ENCODE data around the gene PCNT.

The PCNT gene

GRCh38 chr21:46409641-46410406, 85.9 kb downstream of the PCNT start:
- ATAC-seq: no peak

- no peak for ATAC-seq
Observed at GRCh38 chr21:46410516-46410915, 86.6 kb downstream of the PCNT start.

DNA sequence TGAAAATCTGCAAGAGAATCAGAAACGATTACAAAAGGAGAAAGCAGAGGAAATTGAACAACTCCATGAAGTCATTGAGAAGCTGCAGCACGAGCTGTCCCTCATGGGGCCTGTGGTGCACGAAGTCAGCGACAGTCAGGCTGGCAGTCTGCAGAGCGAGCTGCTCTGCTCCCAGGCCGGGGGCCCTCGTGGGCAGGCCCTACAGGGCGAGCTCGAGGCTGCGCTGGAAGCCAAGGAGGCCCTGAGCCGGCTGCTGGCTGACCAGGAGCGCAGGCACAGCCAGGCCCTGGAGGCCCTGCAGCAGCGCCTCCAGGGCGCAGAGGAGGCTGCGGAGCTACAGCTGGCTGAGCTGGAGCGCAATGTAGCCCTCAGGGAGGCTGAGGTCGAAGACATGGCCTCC, 87.3 kb downstream of the PCNT start:
- no peak for ATAC-seq

DNA sequence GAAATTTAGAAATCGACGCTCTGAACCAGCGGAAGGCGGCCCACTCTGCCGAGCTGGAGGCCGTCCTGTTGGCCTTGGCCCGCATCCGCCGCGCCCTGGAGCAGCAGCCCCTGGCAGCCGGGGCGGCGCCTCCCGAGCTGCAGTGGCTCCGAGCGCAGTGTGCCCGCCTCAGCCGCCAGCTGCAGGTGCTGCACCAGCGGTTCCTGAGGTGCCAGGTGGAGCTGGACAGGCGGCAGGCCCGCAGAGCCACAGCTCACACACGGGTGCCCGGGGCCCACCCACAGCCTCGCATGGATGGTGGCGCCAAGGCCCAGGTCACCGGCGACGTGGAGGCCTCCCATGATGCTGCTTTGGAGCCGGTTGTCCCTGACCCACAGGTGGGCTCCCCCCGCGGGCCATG, 87.7 kb downstream of the PCNT start:
- ATAC-seq: no peak

GRCh38 chr21:46412521-46413364, 88.8 kb downstream of the PCNT start:
- ATAC-seq: no peak

- no peak for ATAC-seq
Observed at GRCh38 chr21:46413365-46413696, 89.4 kb downstream of the PCNT start.

DNA sequence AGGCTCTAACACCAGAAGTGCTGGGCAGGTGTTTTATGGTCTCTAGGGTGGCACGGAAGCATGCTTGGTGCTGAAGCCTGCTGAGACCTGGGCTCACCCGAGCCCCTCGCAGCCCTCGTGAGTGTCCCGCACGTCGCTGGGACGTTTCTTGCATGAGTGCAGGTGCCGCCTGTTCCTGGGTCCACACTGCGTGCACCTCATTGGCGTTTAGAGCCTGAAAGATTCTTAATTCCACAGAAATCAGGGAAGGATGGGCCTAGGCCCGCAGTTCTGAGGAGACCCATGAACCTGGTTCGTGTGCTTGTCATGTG, 91.0 kb downstream of the PCNT start:
- ATAC-seq: no peak

GRCh38 chr21:46416551-46416950, 92.6 kb downstream of the PCNT start:
- ATAC-seq: no peak

GRCh38 chr21:46418265-46418946, 94.5 kb downstream of the PCNT start:
- ATAC-seq: no peak

GRCh38 chr21:46420241-46421190, 96.6 kb downstream of the PCNT start:
- no peak for ATAC-seq

- ATAC-seq: no peak
Observed at GRCh38 chr21:46421191-46421750, 97.3 kb downstream of the PCNT start.

GRCh38 chr21:46421756-46422555, 98.0 kb downstream of the PCNT start:
- ATAC-seq: no peak

- ATAC-seq: no peak
Observed at GRCh38 chr21:46422636-46423241, 98.8 kb downstream of the PCNT start.

DNA sequence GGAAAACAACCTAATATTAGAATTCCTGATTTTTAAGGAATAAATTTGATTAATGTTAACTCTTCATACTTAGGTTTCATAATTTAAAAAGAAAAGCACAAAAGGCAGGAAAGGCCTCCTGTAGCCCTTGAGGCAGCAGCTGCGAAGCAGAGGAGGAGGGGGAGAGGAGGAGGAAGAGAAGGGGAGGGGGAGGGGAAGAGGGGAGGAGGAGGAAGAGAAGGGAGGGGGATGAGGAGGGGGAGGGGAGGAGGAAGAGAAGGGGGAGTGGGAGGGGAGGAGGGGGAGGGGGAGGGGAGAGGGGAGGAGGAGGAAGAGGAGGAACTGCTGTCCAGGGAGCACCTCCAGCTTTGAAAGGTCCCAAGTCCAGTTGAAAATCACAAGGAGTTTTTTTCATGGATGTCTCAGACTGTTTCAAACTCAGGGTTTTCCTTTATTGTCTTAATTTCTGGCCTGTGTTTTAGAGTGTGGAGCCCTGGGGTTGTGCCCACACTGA, 99.6 kb downstream of the PCNT start:
- no peak for ATAC-seq

- ATAC-seq: peak; percentile 5 to 27
Observed at GRCh38 chr21:46424039-46424591, 100.2 kb downstream of the PCNT start.

DNA sequence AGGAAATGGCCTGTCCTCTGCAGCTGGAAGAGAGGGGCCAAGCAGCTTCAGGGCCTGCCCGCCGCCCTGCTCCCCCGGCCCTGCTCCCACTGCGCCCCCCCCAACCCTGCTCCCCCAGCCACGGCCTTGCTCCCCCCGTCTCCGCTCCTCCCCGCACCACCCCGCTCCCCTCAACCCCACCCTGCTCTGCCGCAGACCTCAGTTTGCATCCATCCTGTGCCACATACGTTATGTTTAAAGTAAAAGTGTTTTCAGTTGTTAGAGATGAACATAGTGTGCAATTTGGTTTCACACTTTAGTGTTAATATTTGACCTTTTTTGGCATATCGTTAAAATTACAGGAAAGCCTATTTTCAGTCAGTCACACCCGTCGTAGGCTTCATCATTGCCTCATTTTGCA, 100.7 kb downstream of the PCNT start:
- ATAC-seq: peak in 1 of 2 donors; percentile 11

DNA sequence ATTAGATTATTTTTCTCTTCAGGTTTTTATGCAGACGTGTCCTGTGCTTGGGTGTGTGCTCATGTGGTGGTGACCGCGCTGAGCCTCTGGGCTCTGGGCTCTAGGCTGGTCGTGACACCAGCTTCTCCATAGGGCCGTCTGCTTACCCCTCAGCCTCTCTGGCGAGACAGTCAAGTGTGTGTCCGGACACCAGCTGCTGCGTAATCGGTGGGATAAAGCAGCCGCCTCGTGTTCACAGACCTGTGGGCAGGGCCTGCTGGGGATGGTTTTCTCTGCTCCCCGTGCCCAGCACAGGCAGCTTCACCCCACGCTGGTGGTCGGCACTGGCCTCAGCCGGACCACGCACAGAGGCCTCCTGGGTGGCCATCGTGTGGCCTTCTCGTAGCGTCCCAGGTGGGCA, 101.1 kb downstream of the PCNT start:
- ATAC-seq: no peak

GRCh38 chr21:46425571-46425970, 101.6 kb downstream of the PCNT start:
- ATAC-seq: peak in 1 of 2 donors; percentile 38

DNA sequence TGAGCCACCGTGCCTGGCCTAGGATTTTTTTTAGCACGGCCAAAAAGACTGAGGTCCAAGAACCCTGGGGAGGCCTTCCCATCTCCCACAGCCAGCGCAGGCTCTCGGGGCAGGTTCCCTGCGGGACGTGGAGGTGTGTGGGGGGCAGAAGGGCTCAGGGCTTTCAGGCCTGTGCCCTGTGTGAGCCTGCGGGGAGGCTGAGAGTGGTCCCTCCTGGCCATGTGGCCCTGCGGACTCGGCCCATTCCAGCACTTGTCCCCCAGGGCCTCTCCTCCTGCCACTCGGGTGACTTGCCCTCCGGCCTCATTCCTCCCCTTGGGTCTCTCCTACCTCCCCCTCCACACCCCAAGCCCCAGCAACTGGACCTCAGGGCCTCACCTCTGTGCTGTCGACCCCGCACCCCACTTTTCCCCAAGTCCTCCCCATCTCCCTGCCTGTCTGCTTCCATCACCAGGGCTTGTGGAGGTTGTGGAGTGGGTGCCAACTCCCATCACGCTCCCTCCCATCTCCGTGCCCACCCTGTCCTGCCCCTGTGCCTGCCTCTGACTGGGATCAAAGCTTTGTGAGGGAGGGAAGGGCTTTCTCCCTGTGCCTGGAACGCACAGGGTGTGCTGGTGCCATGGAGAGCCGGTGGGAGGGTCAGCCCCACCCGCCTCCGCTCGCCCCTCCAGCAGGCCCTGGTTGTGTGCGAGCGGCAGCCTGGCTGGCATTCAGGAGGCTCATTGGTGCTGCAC, 102.5 kb downstream of the PCNT start:
- ATAC-seq: no peak

GRCh38 chr21:46427516-46427915, 103.6 kb downstream of the PCNT start:
- no peak for ATAC-seq

Data from activated CD4-positive, CD25-positive, alpha-beta regulatory T cell treated with anti-CD3 and anti-CD28 coated beads, Interleukin-2, amount 50 U/mL, for 24 hours (primary cell).